ENCODE results near the gene TSPAN9. TPM values are rescaled to one million over a fixed set of nuclear protein-coding genes. Genes with fewer than 3 reads are reported as not detected.

TSPAN9 gene
- polyA plus RNA-seq, 1 donor (not counting 4 experiments of a cell fraction or from before 2014, with no cell fraction given), result 27.5 TPM

GRCh38 chr12:3252450-3252891, 175.3 kb downstream of the TSPAN9 start:
- no peak overlapping the region for H2AFZ ChIP-seq (ENCODE audit: control insufficient read depth, low read length)
- no peaks in the 10 kb centered on the region for H4K20me1 ChIP-seq (ENCODE audit: control insufficient read depth, extremely low read depth, insufficient read depth, low read length)
- H3K27ac ChIP-seq (ENCODE audit: control insufficient read depth, insufficient read depth, low read length), result no peak overlapping the region
- H3K4me1 ChIP-seq (ENCODE audit: control insufficient read depth, extremely low read depth, insufficient read depth, low read length), result no peaks in the 10 kb centered on the region
- TF ChIP-seq EZH2 (IDR thresholded peaks at IDR 0.05; ENCODE audit: low read length) (no peak), CTCF (optimal IDR thresholded peaks at IDR 0.05 in 1 of 3, IDR thresholded peaks at IDR 0.05 in 1 of 3, conservative IDR thresholded peaks at IDR 0.05 in 1 of 3; ENCODE audit: extremely low read depth in 1 of 3, insufficient read depth in 2 of 3, low read length in 3 of 3) (no peak)
- H3K4me2 ChIP-seq (ENCODE audit: control insufficient read depth, extremely low read depth, insufficient read depth, low read depth, low read length), result no peak overlapping the region
- no peak overlapping the region for H3K9ac ChIP-seq (ENCODE audit: control insufficient read depth, extremely low read depth, insufficient read depth, low read length)
- H3K9me3 ChIP-seq (ENCODE audit: control insufficient read depth, low read depth, low read length), result no peaks in the 10 kb centered on the region
- FAIRE-seq (no peak), DNase-seq (ENCODE audit: low read depth, low spot score) (no peak)
- H3K79me2 ChIP-seq (ENCODE audit: control insufficient read depth, insufficient read depth, low read length), result no peaks in the 10 kb centered on the region
- H3K9me1 ChIP-seq (ENCODE audit: control insufficient read depth, extremely low read depth, insufficient read depth, low read length), result no peaks in the 10 kb centered on the region
- no peaks in the 10 kb centered on the region for H3K27me3 ChIP-seq (ENCODE audit: control insufficient read depth, extremely low read depth, insufficient read depth, low read length)
- H3K4me3 ChIP-seq (ENCODE audit: control insufficient read depth in 2 of 3, extremely low read depth in 1 of 3, insufficient read depth in 2 of 3, low read depth in 1 of 3, low read length in 3 of 3), result no peak overlapping the region
- dilution Hi-C loops (cut with MboI; ENCODE audit: extremely low pct_ligation_motif_present, low sequenced_read_pairs), result no loop called here
- no peaks in the 10 kb centered on the region for H3K36me3 ChIP-seq (ENCODE audit: control insufficient read depth in 2 of 2, extremely low read depth in 1 of 2, insufficient read depth in 2 of 2, low read length in 2 of 2)

GRCh38 chr12:3253682-3254275, 176.6 kb downstream of the TSPAN9 start:
- no peaks in the 10 kb centered on the region for H4K20me1 ChIP-seq (ENCODE audit: control insufficient read depth, extremely low read depth, insufficient read depth, low read length)
- DNase-seq (ENCODE audit: low read depth, low spot score) (no peak), FAIRE-seq (no peak)
- H3K4me3 ChIP-seq (ENCODE audit: control insufficient read depth in 2 of 3, extremely low read depth in 1 of 3, insufficient read depth in 2 of 3, low read depth in 1 of 3, low read length in 3 of 3), result no peak overlapping the region
- no peaks in the 10 kb centered on the region for H3K9me3 ChIP-seq (ENCODE audit: control insufficient read depth, low read depth, low read length)
- no peaks in the 10 kb centered on the region for H3K27me3 ChIP-seq (ENCODE audit: control insufficient read depth, extremely low read depth, insufficient read depth, low read length)
- no peak overlapping the region for H3K9ac ChIP-seq (ENCODE audit: control insufficient read depth, extremely low read depth, insufficient read depth, low read length)
- no peaks in the 10 kb centered on the region for H3K79me2 ChIP-seq (ENCODE audit: control insufficient read depth, insufficient read depth, low read length)
- H3K4me2 ChIP-seq (ENCODE audit: control insufficient read depth, extremely low read depth, insufficient read depth, low read depth, low read length), result no peak overlapping the region
- H2AFZ ChIP-seq (ENCODE audit: control insufficient read depth, low read length), result no peak overlapping the region
- no peak overlapping the region for H3K27ac ChIP-seq (ENCODE audit: control insufficient read depth, insufficient read depth, low read length)
- H3K9me1 ChIP-seq (ENCODE audit: control insufficient read depth, extremely low read depth, insufficient read depth, low read length), result no peaks in the 10 kb centered on the region
- no peaks in the 10 kb centered on the region for H3K36me3 ChIP-seq (ENCODE audit: control insufficient read depth in 2 of 2, extremely low read depth in 1 of 2, insufficient read depth in 2 of 2, low read length in 2 of 2)
- dilution Hi-C loops (cut with MboI; ENCODE audit: extremely low pct_ligation_motif_present, low sequenced_read_pairs), result no loop called here
- TF ChIP-seq EZH2 (IDR thresholded peaks at IDR 0.05; ENCODE audit: low read length) (no peak), CTCF (optimal IDR thresholded peaks at IDR 0.05 in 1 of 3, IDR thresholded peaks at IDR 0.05 in 1 of 3, conservative IDR thresholded peaks at IDR 0.05 in 1 of 3; ENCODE audit: extremely low read depth in 1 of 3, insufficient read depth in 2 of 3, low read length in 3 of 3) (no peak)
- H3K4me1 ChIP-seq (ENCODE audit: control insufficient read depth, extremely low read depth, insufficient read depth, low read length), result no peaks in the 10 kb centered on the region
